HCT116 (cell line): ENCODE measurements around the gene CPM. TPM values are rescaled to one million over a fixed set of nuclear protein-coding genes. Genes with fewer than 3 reads are reported as not detected.

Experiments used
- ATAC-seq: fragments of 200-7000 bp; cut with Tn5 transposase; 2 replicates; pipeline ENCODE4 v1.9.1; 2020; ENCODE audit warnings: mild to moderate bottlenecking, moderate library complexity
- BruUV-seq: library from RNA; stranded (reverse); fragments of 400-500 nt; replicated peaks from 2 replicates; lab custom pipeline; 2021; lab: Mats Ljungman, UMichigan
- CTCF ChIA-PET: fragments of 300-600 bp; sonication (Branson Sonifier 250); formaldehyde crosslinking; loops from one replicate; lab custom pipeline; 2021; ENCODE audit warnings: antibody characterized with exemption; lab: Charles Lee
- POLR2A ChIA-PET: fragments of 300-600, 350-600 bp; sonication (Branson Sonifier 250); formaldehyde crosslinking; loops from one replicate; lab custom pipeline; 2021; ENCODE audit warnings: antibody characterized with exemption; lab: Charles Lee
- RAD21 ChIA-PET, 2 experiments: fragments of 300-600 bp; sonication (Branson Sonifier 250); formaldehyde crosslinking; loops; one replicate each; lab custom pipeline; 2023; ENCODE audit warnings: low total read pairs in 2 of 2; ENCODE audit not compliant: uncharacterized antibody in 2 of 2, unreplicated experiment in 2 of 2, low non-redundant PET in 1 of 2; lab: Charles Lee
- DNase-seq: peaks from one replicate; pipeline ENCODE4 v3.0.0-alpha.2; 2010; ENCODE audit warnings: low read depth, low spot score
- H2AFZ ChIP-seq: fragments of 200-600 bp; shearing (Covaris generic), sonication (generic); 2 replicates; pipeline ENCODE4 v1.6.1; 2017; ENCODE audit warnings: low read depth, mixed run types, mixed read lengths, antibody characterized with exemption, low read length; ENCODE audit not compliant: poor library complexity, severe bottlenecking
- H3K27ac ChIP-seq: 2 replicates; pipeline ENCODE4 v1.5.1; 2012; ENCODE audit warnings: low read depth, low read length
- H3K27me3 ChIP-seq: fragments of 200-600 bp; sonication (generic); 2 replicates; pipeline ENCODE4 v1.6.1; 2016; ENCODE audit warnings: mixed run types, low read length, mixed read lengths; ENCODE audit not compliant: insufficient read depth
- H3K36me3 ChIP-seq, 2 experiments: fragments of 200-500 bp in 1 of 2; fragments of 200-600 bp in 1 of 2; sonication (Bioruptor generic) in 1 of 2; sonication (generic) in 1 of 2; 2 replicates each; pipeline versions ENCODE4 v1.5.1 to v1.6.1; 2014 to 2016; ENCODE audit warnings: low read length in 2 of 2, inconsistent platforms in 1 of 2, mixed read lengths in 1 of 2, mixed run types in 1 of 2; ENCODE audit not compliant: insufficient read depth in 2 of 2, control insufficient read depth in 1 of 2
- H3K4me1 ChIP-seq, 2 experiments: fragments of 200-600 bp in 1 of 2; sonication (generic) in 1 of 2; 2 replicates each; pipeline versions ENCODE4 v1.5.1 to v1.6.1; 2012 to 2017; ENCODE audit warnings: low read length in 2 of 2, inconsistent platforms in 1 of 2, mild to moderate bottlenecking in 1 of 2, mixed read lengths in 1 of 2, mixed run types in 1 of 2, moderate library complexity in 1 of 2; ENCODE audit not compliant: insufficient read depth in 2 of 2, control insufficient read depth in 1 of 2
- H3K4me2 ChIP-seq: fragments of 200-600 bp; sonication (generic); 2 replicates; pipeline ENCODE4 v1.6.1; 2017; ENCODE audit warnings: mixed run types, low read length, mixed read lengths
- H3K4me3 ChIP-seq, 2 experiments: fragments of 200-600 bp in 1 of 2; sonication (generic) in 1 of 2; replicated peaks in 1 of 2; 2 replicates each; pipeline ENCODE4 v1.5.1; 2011 to 2016; ENCODE audit warnings: low read length in 2 of 2, control low read depth in 1 of 2, low read depth in 1 of 2, mild to moderate bottlenecking in 1 of 2, mixed read lengths in 1 of 2, mixed run types in 1 of 2
- H3K79me2 ChIP-seq: fragments of 200-600 bp; sonication (generic); 2 replicates; pipeline ENCODE4 v1.6.1; 2017; ENCODE audit warnings: mild to moderate bottlenecking, mixed run types, low read length, moderate library complexity, mixed read lengths; ENCODE audit not compliant: insufficient read depth
- H3K9ac ChIP-seq: fragments of 200-600 bp; sonication (generic); 2 replicates; pipeline ENCODE4 v1.6.1; 2016; ENCODE audit warnings: low read length, mixed read lengths
- H3K9me2 ChIP-seq: fragments of 200-600 bp; sonication (generic), shearing (Covaris generic); 2 replicates; pipeline ENCODE4 v1.6.1; 2017; ENCODE audit warnings: mixed run types, mild to moderate bottlenecking, moderate library complexity; ENCODE audit not compliant: insufficient read depth
- H3K9me3 ChIP-seq, 2 experiments: fragments of 200-500 bp in 1 of 2; fragments of 200-600 bp in 1 of 2; sonication (Bioruptor generic) in 1 of 2; sonication (generic) in 1 of 2; 2 replicates each; pipeline ENCODE4 v1.6.1; 2014 to 2017; ENCODE audit warnings: low read length in 2 of 2, mixed read lengths in 2 of 2, inconsistent platforms in 1 of 2, low read depth in 1 of 2, mild to moderate bottlenecking in 1 of 2, mixed run types in 1 of 2, moderate library complexity in 1 of 2; ENCODE audit not compliant: control insufficient read depth in 1 of 2, insufficient read depth in 1 of 2
- H4K20me1 ChIP-seq: fragments of 200-600 bp; sonication (generic), shearing (Covaris generic); 2 replicates; pipeline ENCODE4 v1.6.1; 2017; ENCODE audit warnings: mixed run types, mild to moderate bottlenecking, moderate library complexity; ENCODE audit not compliant: insufficient read depth
- CEBPB ChIP-seq: IDR thresholded peaks from 2 replicates; pipeline ENCODE4 v1.6.1; 2012; ENCODE audit warnings: low read depth
- FOSL1 ChIP-seq: IDR thresholded peaks from 2 replicates; pipeline ENCODE4 v1.6.1; 2012; ENCODE audit warnings: low read depth
- POLR2A ChIP-seq: IDR thresholded peaks from 2 replicates; pipeline ENCODE4 v1.7.0; 2011; ENCODE audit warnings: borderline replicate concordance; ENCODE audit not compliant: insufficient read depth, insufficient read length; ENCODE audit errors: extremely low read depth
- RAD21 ChIP-seq: IDR thresholded peaks from 2 replicates; pipeline ENCODE4 v1.6.1; 2012; ENCODE audit warnings: low read depth, mild to moderate bottlenecking
- SRF ChIP-seq: IDR thresholded peaks from 2 replicates; pipeline ENCODE4 v1.6.1; 2012; ENCODE audit warnings: low read depth
- intact Hi-C: fragments of 100-400 bp; cut with micrococcal nuclease; formaldehyde crosslinking; loops from 2 replicates; pipeline ENCODE4 v1.10.0; 2022
- total RNA-seq: library from RNA; stranded (reverse); gene quantifications from one replicate; pipeline ENCODE4 v1.2.1, GENCODE V29; 2021; ENCODE audit not compliant: unreplicated experiment
- TF ChIP-seq, protein P1 (sequence below): IDR thresholded peaks from 2 replicates; pipeline ENCODE4 v1.6.1; 2012
- TF ChIP-seq, protein P2 (sequence below), 3 experiments: fragments of 200-600 bp in 1 of 3; sonication (generic) in 1 of 3; IDR thresholded peaks in 2 of 3; conservative IDR thresholded peaks in 1 of 3; 2 replicates each; pipeline ENCODE4 v1.5.1; 2012 to 2017; ENCODE audit warnings: low read depth in 2 of 3, low read length in 2 of 3, antibody characterized with exemption in 1 of 3, borderline replicate concordance in 1 of 3, control low read depth in 1 of 3, mild to moderate bottlenecking in 1 of 3, mixed read lengths in 1 of 3, mixed run types in 1 of 3, moderate library complexity in 1 of 3; ENCODE audit not compliant: insufficient read depth in 1 of 3

Gene CPM
- total RNA-seq, 1 experiment from 2014 or later = 5.3 TPM

DNA sequence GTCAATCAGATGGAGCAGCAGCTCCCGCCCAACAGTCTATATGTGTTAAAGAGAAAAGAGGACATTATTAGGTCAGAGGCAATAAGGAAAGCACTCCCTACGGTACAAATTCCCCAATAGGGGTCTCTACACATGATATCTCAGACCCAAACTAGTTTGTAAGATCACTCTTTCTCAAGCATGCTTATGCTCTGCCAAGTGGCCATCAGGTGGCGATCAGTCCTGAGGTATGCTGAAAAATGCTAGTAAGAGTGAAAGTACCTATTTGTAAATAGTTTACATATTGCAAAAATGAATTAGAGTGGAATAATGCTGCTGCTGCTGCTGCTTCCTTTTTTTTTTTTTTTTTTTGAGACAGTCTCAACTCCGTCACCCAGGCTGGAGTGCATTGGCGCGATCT is 61.0 kb downstream of the CPM start:
- ChIA-PET POLR2A (no interaction called here), CTCF (interaction anchor here (0.7 kb wide), 1 partner anchor 42 kb away, joined by 3 read pairs; no protein-coding TSS in a partner anchor), RAD21 (no interaction called here)
- Histone ChIP-seq H3K4me2 (no peak overlapping the region), H4K20me1 (no peaks in the 10 kb centered on the region), H3K9me3 (no peaks in the 10 kb centered on the region), H3K9me2 (no peaks in the 10 kb centered on the region), H3K4me1 (no peaks in the 10 kb centered on the region), H3K79me2 (no peaks in the 10 kb centered on the region), H3K9ac (no peak overlapping the region), H3K27me3 (no peaks in the 10 kb centered on the region), H3K27ac (no peak overlapping the region), H3K4me3 (no peak overlapping the region), H3K36me3 (no peaks in the 10 kb centered on the region), H2AFZ (no peak overlapping the region)
- TF ChIP-seq RAD21 (peak; percentile 70), SRF (no peak), FOSL1 (no peak), POLR2A (no peak)
- TF ChIP-seq, protein P1, sequence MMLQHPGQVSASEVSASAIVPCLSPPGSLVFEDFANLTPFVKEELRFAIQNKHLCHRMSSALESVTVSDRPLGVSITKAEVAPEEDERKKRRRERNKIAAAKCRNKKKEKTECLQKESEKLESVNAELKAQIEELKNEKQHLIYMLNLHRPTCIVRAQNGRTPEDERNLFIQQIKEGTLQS = no peak
- TF ChIP-seq, protein P2, sequence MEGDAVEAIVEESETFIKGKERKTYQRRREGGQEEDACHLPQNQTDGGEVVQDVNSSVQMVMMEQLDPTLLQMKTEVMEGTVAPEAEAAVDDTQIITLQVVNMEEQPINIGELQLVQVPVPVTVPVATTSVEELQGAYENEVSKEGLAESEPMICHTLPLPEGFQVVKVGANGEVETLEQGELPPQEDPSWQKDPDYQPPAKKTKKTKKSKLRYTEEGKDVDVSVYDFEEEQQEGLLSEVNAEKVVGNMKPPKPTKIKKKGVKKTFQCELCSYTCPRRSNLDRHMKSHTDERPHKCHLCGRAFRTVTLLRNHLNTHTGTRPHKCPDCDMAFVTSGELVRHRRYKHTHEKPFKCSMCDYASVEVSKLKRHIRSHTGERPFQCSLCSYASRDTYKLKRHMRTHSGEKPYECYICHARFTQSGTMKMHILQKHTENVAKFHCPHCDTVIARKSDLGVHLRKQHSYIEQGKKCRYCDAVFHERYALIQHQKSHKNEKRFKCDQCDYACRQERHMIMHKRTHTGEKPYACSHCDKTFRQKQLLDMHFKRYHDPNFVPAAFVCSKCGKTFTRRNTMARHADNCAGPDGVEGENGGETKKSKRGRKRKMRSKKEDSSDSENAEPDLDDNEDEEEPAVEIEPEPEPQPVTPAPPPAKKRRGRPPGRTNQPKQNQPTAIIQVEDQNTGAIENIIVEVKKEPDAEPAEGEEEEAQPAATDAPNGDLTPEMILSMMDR (IDR thresholded peaks at IDR 0.05 in 2 of 3, conservative IDR thresholded peaks at IDR 0.05 in 1 of 3; ENCODE audit: borderline replicate concordance in 1 of 3, insufficient read depth in 1 of 3, low read depth in 2 of 3, low read length in 2 of 3) = peak; percentile 58 to 64 (median 58)
- peak; percentile 71 for ATAC-seq
- intact Hi-C loops = loop anchor here (1.0 to 5.0 kb wide), 2 partner anchors 198 to 285 kb away; no protein-coding TSS in a partner anchor
- no TSS peak for BruUV-seq
- peak; percentile 19 for DNase-seq

DNA sequence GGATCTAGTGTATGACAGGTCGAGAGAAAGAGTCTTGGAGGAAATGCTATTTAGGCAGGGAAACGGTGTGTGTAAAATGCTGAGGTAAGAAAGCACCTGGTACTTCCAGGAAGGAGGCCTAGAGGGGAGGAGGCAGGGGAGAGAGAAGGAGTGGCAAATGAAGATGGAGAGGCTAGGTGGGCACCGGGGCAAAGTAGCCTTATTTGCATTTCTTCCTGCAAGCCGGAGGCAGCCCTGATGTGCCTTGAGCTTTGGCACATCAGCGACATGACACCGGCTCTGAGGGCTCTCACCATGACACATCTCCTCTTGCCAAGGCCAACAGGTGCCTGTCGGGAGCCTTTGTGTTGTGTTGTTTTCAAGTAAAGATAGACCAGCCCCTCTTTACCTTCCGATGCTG is 61.6 kb downstream of the CPM start:
- intact Hi-C loops = loop anchor here (5.0 kb wide), 1 partner anchor 286 kb away; no protein-coding TSS in a partner anchor
- no peak overlapping the region for H3K9ac ChIP-seq
- POLR2A ChIA-PET = no interaction called here
- H3K79me2 ChIP-seq = no peaks in the 10 kb centered on the region
- CTCF ChIA-PET = no interaction called here
- no peak overlapping the region for H2AFZ ChIP-seq
- BruUV-seq = no TSS peak
- H3K36me3 ChIP-seq = no peaks in the 10 kb centered on the region
- H3K4me1 ChIP-seq = no peaks in the 10 kb centered on the region
- RAD21 ChIA-PET = no interaction called here
- H3K27ac ChIP-seq = no peak overlapping the region
- no peaks in the 10 kb centered on the region for H3K27me3 ChIP-seq
- no peaks in the 10 kb centered on the region for H3K9me2 ChIP-seq
- ATAC-seq (no peak), DNase-seq (no peak)
- no peak overlapping the region for H3K4me3 ChIP-seq
- no peak overlapping the region for H3K4me2 ChIP-seq
- no peak for TF ChIP-seq CEBPB
- no peaks in the 10 kb centered on the region for H4K20me1 ChIP-seq
- no peaks in the 10 kb centered on the region for H3K9me3 ChIP-seq
